NCI-H2196 treated with DMSO at 0.1 percent for 48 hours (cell line): ENCODE results near the gene WHRN.
A peak's percentile ranks its signal among the peaks of the same experiment; 100 is the strongest.

Experiments used
- DNase-seq: peaks from one replicate; lab custom pipeline; 2025; ENCODE audit not compliant: unreplicated experiment; lab: John Stamatoyannopoulos, UW

The WHRN gene

DNA sequence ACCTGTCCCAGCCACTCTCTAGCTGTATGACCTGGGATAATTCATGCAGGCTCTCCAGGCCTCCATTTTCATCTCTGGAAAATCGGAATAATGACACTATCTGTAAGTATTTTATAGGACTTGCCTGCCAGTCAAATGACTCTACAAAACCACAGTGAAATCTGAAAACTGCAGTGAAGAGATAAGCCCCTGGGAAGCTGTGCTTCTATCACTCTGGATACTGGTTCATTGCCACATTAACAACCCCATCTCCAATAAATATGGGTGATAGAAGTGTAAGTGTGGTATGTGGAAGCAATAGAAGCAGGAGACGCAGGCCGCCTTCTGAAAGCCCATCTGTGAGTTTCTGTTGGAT lies 31.8 kb downstream of the WHRN start:
- no peak for DNase-seq

GRCh38 chr9:114472765-114473446 lies 32.4 kb downstream of the WHRN start:
- no peak for DNase-seq

GRCh38 chr9:114471157-114471556 lies 34.1 kb downstream of the WHRN start:
- DNase-seq = no peak

GRCh38 chr9:114470581-114470980 lies 34.7 kb downstream of the WHRN start:
- DNase-seq = no peak

DNA sequence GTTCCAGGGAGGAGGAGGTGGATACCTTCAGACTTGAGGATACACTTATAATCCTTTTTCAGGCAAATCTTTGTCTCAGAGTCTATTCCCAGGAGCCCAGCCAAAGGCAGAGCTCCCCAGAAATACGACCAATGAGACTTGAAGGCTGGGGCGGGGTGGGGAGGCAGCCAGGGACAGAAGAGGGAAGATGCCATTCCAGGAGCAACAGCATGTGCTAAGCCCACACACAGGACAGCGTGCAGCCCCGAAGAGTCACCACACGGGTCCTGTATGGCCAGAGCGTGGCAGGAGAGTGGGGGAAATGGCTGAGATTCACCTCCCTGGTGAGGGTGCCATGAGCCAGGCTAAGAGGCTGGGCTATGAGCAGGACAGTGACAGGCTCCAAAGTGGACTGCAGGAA lies 35.2 kb downstream of the WHRN start:
- DNase-seq = no peak

GRCh38 chr9:114469091-114469853 lies 36.0 kb downstream of the WHRN start:
- no peak for DNase-seq

GRCh38 chr9:114467910-114468309 lies 37.4 kb downstream of the WHRN start:
- DNase-seq = no peak

GRCh38 chr9:114467226-114467750 lies 38.0 kb downstream of the WHRN start:
- no peak for DNase-seq

DNA sequence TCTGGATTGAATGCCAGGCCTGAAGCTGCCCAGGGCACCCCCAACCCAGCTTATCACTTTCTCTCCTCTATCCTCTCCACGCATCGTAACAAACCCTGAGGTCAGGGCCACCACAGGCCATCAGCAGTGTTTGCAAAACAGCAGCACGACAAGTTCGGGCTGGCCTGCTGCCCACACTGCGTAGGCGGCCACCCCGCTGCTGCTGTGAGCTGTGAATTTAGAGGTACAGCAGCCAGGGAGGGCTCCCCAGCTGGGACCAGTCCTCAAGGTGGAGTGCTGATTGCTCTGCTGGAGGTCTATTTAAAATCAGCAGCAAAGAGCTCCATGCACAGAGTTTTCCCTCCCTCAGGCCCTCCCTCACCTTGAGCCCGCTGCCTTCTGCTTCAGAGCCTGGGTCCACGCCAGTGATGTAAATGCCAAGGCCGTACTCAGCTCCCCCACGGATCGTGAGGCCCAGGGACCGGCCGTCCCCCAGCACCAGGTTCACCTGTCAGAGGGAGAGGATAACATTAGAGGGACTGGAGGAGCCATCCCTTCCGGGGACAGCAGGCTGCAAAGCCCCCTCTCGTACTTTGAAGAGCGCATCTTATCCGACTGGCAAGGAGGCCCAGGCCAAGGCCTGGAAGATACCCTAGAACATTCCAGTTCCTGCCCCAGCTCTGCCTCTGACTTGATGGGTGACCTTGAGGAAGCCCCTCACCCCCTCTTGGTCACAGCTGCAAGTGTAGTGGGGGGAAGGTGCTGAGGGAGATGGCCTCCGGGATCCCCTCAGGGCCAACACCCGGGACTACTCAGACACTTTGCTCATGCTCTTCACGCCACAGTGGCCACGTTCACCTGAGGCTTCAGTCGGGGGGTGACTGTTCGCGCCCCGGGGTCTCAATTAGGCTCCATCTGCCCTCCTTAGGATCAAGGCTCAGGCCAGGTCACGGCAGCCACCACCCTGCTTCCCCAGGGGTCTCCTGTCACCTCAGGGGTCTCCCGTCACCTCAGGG lies 39.1 kb downstream of the WHRN start:
- no peak for DNase-seq

GRCh38 chr9:114465417-114465816 lies 39.9 kb downstream of the WHRN start:
- no peak for DNase-seq

GRCh38 chr9:114464281-114465051 lies 40.8 kb downstream of the WHRN start:
- DNase-seq = no peak

GRCh38 chr9:114462791-114463190 lies 42.5 kb downstream of the WHRN start:
- DNase-seq = no peak

DNA sequence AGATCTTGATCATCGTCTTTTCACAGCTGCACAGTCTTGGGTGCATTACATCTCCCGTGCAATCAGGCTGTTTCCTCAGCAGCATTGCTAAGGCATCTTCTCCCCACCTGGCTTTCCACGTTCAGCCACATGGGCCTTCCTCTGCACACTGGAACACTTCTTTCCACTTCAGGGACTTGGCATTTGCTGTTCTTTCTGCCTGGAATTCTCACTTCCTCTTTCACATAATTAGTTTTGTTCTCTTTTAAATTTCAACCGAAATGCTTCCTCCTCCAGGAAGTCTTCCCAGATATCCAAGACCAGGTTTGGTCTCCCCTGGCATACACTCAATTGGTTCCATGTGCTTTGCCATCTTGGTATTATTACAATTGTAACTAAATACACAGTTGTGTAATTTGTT lies 43.8 kb downstream of the WHRN start:
- no peak for DNase-seq

GRCh38 chr9:114460513-114461199 lies 44.6 kb downstream of the WHRN start:
- no peak for DNase-seq

DNA sequence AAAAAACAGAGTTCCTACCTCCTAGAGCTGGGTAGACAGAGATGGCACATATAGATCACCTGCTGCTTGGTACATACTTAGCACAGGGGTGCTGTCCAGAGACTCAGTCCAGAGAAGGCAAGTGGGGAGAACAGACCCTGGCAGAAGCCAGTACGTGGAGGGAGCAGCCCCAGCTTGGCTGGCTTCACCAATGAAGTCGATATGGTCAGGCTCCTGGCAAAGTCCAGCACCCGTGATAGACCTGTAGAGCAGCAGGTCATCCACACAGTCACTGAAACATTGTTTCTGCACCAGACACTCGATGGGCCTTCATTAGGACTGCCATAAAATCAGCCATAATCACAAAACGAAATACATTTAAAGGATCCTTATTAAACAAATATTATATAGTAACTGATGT lies 45.8 kb downstream of the WHRN start:
- no peak for DNase-seq

GRCh38 chr9:114456929-114457328 lies 48.3 kb downstream of the WHRN start:
- no peak for DNase-seq

DNA sequence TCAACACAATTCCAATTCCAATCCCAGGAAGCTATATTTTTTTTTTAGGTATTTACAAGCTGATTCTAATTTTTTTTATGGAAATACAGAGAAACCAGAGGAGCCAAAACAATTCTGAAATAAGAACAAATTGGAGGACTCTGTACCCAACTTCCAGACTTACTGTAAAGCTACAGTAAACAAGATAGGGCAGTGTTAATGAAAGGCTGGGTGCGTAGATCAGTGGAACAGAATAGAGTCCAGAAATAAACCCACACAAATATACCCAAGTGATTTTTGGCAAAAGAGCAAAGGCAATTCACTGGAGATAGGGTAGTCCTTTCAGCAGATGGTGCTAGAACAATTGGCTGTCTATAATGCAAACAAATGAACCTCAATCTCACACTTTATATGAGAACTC lies 50.6 kb downstream of the WHRN start:
- DNase-seq = no peak

DNA sequence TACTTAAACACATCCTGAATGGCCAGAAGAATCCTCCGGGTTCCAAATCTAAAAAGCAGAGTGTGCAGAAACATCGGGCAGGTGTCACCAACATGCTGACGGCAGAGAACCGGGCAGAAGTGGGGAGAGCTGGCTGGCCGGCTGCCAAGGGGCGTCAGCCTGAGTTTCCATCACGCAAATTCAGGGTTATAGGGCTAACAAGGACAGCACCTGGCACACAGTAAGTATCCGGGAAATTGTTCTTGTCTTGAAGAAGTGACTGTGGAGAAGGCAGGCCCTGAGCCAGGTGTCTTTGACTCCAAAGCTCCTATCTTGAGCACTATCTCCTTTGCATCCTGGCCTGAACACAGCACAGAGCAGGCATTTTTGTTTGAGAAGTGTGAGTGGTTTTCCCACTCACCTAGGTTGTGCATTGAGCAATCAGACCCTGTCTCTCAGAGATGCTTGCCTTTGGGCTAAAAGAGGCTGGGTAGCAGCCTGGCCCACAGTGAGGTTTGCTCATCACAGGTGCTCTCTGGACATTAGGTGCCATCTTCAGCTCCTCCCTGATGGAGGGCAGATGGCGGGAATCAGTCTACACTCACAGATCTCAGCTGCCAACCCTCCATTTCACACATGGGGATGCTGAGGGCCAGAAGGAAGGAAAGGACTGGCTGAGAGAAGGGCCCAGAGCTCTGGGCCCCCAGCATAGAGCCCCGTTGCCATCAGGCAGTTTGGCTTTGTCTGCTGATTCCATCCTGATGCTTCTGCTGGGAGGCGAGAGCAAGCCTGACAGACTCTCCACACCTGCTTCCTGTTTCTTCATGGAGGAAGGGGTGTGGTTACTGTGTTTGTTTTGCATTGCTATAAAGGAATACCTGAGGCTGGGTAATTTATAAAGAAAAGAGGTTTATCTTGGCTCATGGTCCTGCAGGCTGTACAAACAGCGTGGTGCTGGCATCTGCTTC lies 52.8 kb downstream of the WHRN start:
- DNase-seq = peak; percentile 37

GRCh38 chr9:114451707-114452031 lies 53.6 kb downstream of the WHRN start:
- no peak for DNase-seq
